Stomach (tissue), 9 donors: Measurements from ENCODE around the gene COL21A1. TPM values are rescaled to one million over a fixed set of nuclear protein-coding genes. Genes with fewer than 3 reads are reported as not detected.

Experiments used
- DNase-seq, 2 donors: peaks; one replicate each; pipeline versions ENCODE4 v3.0.0 to v3.0.0-alpha.2; 2013 to 2019
- H3K27ac ChIP-seq, 5 donors: fragments of 200-600 bp in 4 of 5; sonication (generic) in 4 of 5; one replicate each; pipeline ENCODE4 v1.5.1; 2013 to 2019; ENCODE audit warnings: mild to moderate bottlenecking in 1 of 5, moderate library complexity in 1 of 5
- H3K27me3 ChIP-seq, 3 donors: fragments of 200-600 bp; sonication (generic); one replicate each; pipeline ENCODE4 v1.5.1; 2017 to 2019; ENCODE audit warnings: mixed run types in 1 of 3
- H3K36me3 ChIP-seq, 4 donors: fragments of 200-600 bp; sonication (generic); 1 replicate in 3 of 4; 2 replicates in 1 of 4; pipeline ENCODE4 v1.5.1; 2016 to 2019
- H3K4me1 ChIP-seq, 4 donors: fragments of 200-600 bp; sonication (generic); one replicate each; pipeline ENCODE4 v1.5.1; 2016 to 2019
- H3K4me3 ChIP-seq, 4 donors: fragments of 200-600 bp; sonication (generic) in 3 of 4; one replicate each; pipeline ENCODE4 v1.5.1; 2016 to 2019; ENCODE audit warnings: mild to moderate bottlenecking in 1 of 4
- H3K9me3 ChIP-seq, 4 donors: fragments of 200-600 bp; sonication (generic); one replicate each; pipeline ENCODE4 v1.5.1; 2016 to 2019
- CTCF ChIP-seq, 7 experiments: fragments of 450-650 bp in 4 of 7; fragments of 200-600 bp in 3 of 7; sonication (generic) in 3 of 7; IDR thresholded peaks; one replicate each; pipeline ENCODE4 v1.5.1; 2016 to 2019; ENCODE audit warnings: antibody characterized with exemption in 7 of 7, control low read depth in 2 of 7, mild to moderate bottlenecking in 1 of 7
- EP300 ChIP-seq: sonication (generic); formaldehyde crosslinking; IDR thresholded peaks from one replicate; pipeline ENCODE4 v1.6.1; 2017; ENCODE audit warnings: antibody characterized with exemption
- POLR2A ChIP-seq, 4 donors: fragments of 450-650 bp; IDR thresholded peaks; one replicate each; pipeline ENCODE4 v1.6.1; 2016; ENCODE audit warnings: antibody characterized with exemption in 4 of 4, control low read depth in 2 of 4, mild to moderate bottlenecking in 1 of 4, moderate library complexity in 1 of 4
- POLR2AphosphoS5 ChIP-seq, 3 donors: sonication (generic); formaldehyde crosslinking; IDR thresholded peaks; one replicate each; pipeline ENCODE4 v1.6.1; 2016; ENCODE audit warnings: antibody characterized with exemption in 3 of 3
- WGBS, 5 donors: extraction: QIAGEN DNeasy Blood & Tissue Kit in 3 of 5; methylation state at CpG; one replicate each; pipeline versions ENCODE4 v1.1.5 to v1.1.7; 2013 to 2018; 5-methylcytosine and 5-hydroxymethylcytosine counted together
- intact Hi-C: fragments of 100-400 bp; cut with DNase I; formaldehyde crosslinking; loops from one replicate; pipeline ENCODE4 v1.15.1; 2023; ENCODE audit warnings: low total_unique reads
- polyA plus RNA-seq, 3 donors: library from polyadenylated mRNA; stranded (reverse); fragments of 200-250 nt; gene quantifications; one replicate each; pipeline ENCODE4 v1.2.3, GENCODE V29; 2013
- total RNA-seq, 5 donors: library from RNA; depleted of rRNA; stranded (reverse); fragments of >200 nt; gene quantifications; one replicate each; pipeline versions ENCODE4 v1.1.0 to v1.2.3, GENCODE V29; 2014 to 2016
- donor health status: healthy with polysubstance abuse.
- donor health status: Bipolar disorder and iron deficiency.
- donor health status: healthy.

Gene COL21A1
- total and polyA plus RNA-seq, 8 donors: 0.31 to 69.4 (median 4.1) TPM; not detected in 1

GRCh38 chr6:56038764-56039163 is 208.6 kb downstream of the COL21A1 start:
- no peak for DNase-seq
- peaks cover 0 to 2% (median 0%) of the 10 kb centered on the region in 4 donors for H3K4me1 ChIP-seq
- TF ChIP-seq CTCF (IDR thresholded peaks at IDR 0.05) (no peak), POLR2A (IDR thresholded peaks at IDR 0.05) (no peak), POLR2AphosphoS5 (IDR thresholded peaks at IDR 0.05) (no peak), EP300 (no peak)
- no peaks in the 10 kb centered on the region for H3K27me3 ChIP-seq
- H3K27ac ChIP-seq: no peak overlapping the region
- WGBS, 5 donors: 82 to 88% (median 86%) methylated on average over 6 of the region's 6 CpGs
- H3K9me3 ChIP-seq: no peaks in the 10 kb centered on the region
- no peaks in the 10 kb centered on the region for H3K36me3 ChIP-seq
- intact Hi-C loops: no loop called here
- no peak overlapping the region for H3K4me3 ChIP-seq

GRCh38 chr6:56037601-56038000 is 209.8 kb downstream of the COL21A1 start:
- H3K4me1 ChIP-seq: peaks cover 0 to 2% (median 0%) of the 10 kb centered on the region in 4 donors
- no peak for DNase-seq
- H3K36me3 ChIP-seq: no peaks in the 10 kb centered on the region
- no peak overlapping the region for H3K4me3 ChIP-seq
- H3K27me3 ChIP-seq: no peaks in the 10 kb centered on the region
- 14 to 58% (median 38%) methylated on average over 1 of the region's 1 CpG for WGBS, 5 donors
- no peak overlapping the region for H3K27ac ChIP-seq
- intact Hi-C loops: no loop called here
- TF ChIP-seq EP300 (no peak), CTCF (IDR thresholded peaks at IDR 0.05) (no peak), POLR2A (IDR thresholded peaks at IDR 0.05) (no peak)
- H3K9me3 ChIP-seq: no peaks in the 10 kb centered on the region

DNA sequence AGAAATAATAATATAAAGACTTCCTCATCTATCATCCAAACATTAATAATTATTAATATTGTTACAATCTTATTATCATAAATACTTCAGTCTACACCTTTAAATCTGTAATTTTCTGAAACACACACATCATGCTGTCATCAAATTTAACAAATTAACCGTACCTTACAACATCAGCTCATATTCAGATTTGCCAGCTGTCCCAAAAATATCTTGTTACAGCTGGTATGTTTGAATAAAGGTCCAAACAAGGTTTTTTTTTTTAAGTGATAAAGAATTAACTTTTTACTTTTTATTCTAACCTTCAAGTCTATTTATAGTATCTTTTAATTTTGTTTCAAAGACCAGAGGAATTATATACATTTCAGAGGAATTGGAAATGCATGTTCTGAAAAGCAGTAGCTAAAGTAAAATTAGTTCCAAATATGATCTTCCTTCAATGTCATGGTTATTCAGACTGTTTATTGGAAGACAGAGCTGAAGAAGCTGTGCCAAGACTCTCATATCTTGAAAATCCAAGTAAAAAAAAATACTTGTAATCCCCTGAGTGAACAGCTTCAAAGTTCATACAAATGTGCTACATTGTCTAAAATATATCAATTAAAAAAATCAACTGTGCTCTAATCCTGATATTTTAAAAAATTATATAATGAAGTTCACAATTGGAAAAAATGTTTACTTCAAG is 210.3 kb downstream of the COL21A1 start:
- Histone ChIP-seq H3K4me1 (peaks cover 0 to 2% (median 0%) of the 10 kb centered on the region in 4 donors), H3K27me3 (no peaks in the 10 kb centered on the region), H3K4me3 (no peak overlapping the region), H3K9me3 (no peaks in the 10 kb centered on the region), H3K36me3 (no peaks in the 10 kb centered on the region), H3K27ac (no peak overlapping the region)
- WGBS, 5 donors: 41 to 61% (median 48%) methylated on average over 1 of the region's 1 CpG
- TF ChIP-seq POLR2A (IDR thresholded peaks at IDR 0.05) (no peak), CTCF (IDR thresholded peaks at IDR 0.05) (no peak), EP300 (no peak), POLR2AphosphoS5 (IDR thresholded peaks at IDR 0.05) (no peak)
- no peak for DNase-seq
- intact Hi-C loops: no loop called here

DNA sequence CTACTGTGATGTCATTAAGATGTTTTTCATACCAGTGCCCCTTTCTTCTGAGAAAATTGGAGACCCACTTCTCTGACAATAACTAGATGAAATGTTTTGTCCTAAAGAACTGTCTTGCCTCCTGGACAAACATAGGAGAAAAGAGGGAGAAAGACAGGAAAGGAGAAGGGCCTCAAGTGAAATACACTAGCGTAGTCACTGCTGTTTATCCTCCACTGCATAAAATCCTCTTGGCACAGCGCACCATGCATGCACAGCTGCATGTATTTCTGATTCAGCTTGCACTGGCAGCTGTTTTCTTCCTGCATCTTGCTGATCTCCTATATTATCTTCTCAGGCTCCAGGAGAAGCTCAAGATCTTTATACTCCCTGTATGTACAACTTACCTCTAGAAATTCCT is 214.0 kb downstream of the COL21A1 start:
- Histone ChIP-seq H3K4me3 (no peak overlapping the region), H3K27ac (no peak overlapping the region), H3K4me1 (peaks cover 0 to 2% (median 0%) of the 10 kb centered on the region in 4 donors), H3K9me3 (no peaks in the 10 kb centered on the region), H3K36me3 (no peaks in the 10 kb centered on the region), H3K27me3 (no peaks in the 10 kb centered on the region)
- TF ChIP-seq CTCF (IDR thresholded peaks at IDR 0.05): no peak
- TF ChIP-seq EP300: no peak
- no peak for TF ChIP-seq POLR2AphosphoS5 (IDR thresholded peaks at IDR 0.05)
- no peak for DNase-seq
- 72 to 91% (median 81%) methylated on average over 2 of the region's 2 CpGs for WGBS, 5 donors
- intact Hi-C loops: no loop called here
